ENCODE results near the gene EIF2AK2.

GRCh38 chr2:37146062-37146461 lies 10.7 kb downstream of the EIF2AK2 start:
- TF ChIP-seq PHF8 (IDR thresholded peaks at IDR 0.05; ENCODE audit: borderline replicate concordance, low read depth) (no peak), CTCF (IDR thresholded peaks at IDR 0.05) (no peak), POLR2A (IDR thresholded peaks at IDR 0.05; ENCODE audit: low read length) (no peak), MAFK (IDR thresholded peaks at IDR 0.05; ENCODE audit: partially characterized antibody) (no peak), ZSCAN20 (CRISPR knock-in tag; IDR thresholded peaks at IDR 0.05) (no peak), NPAS2 (CRISPR knock-in tag; IDR thresholded peaks at IDR 0.05; ENCODE audit: borderline replicate concordance) (no peak), KDM1A (IDR thresholded peaks at IDR 0.05; ENCODE audit: low read depth) (no peak), TFCP2L1 (CRISPR knock-in tag; IDR thresholded peaks at IDR 0.05) (no peak)
